DOHH2 (cell line): ENCODE measurements around the gene WBP1.

Experiments used
- CTCF ChIP-seq: fragments of 200-600 bp; sonication (generic); IDR thresholded peaks from one replicate; pipeline ENCODE4 v1.5.1; 2014; ENCODE audit warnings: antibody characterized with exemption, mild to moderate bottlenecking, low read depth, low read length; ENCODE audit not compliant: poor library complexity, severe bottlenecking
- EZH2phosphoT487 ChIP-seq: fragments of 200-600 bp; sonication (generic); IDR thresholded peaks from 2 replicates; pipeline ENCODE4 v1.6.1; 2017; ENCODE audit warnings: borderline replicate concordance, mild to moderate bottlenecking, antibody characterized with exemption, low read length, moderate library complexity, mixed read lengths

GRCh38 chr2:74429487-74430451, 28.5 kb upstream of the WBP1 start:
- TF ChIP-seq EZH2phosphoT487 (no peak), CTCF (no peak)
